Activated naive CD8-positive, alpha-beta T cell treated with anti-CD3 and anti-CD28 coated beads, Interleukin-2, amount 10 ng/mL, durations not matched to agents 7 days and 5 days (primary cell): ENCODE measurements around the gene IKZF5. TPM values are rescaled to one million over a fixed set of nuclear protein-coding genes. Genes with fewer than 3 reads are reported as not detected.

ENCODE experiments used
- ATAC-seq: fragments of 150-1000 bp; cut with Tn5 transposase; one replicate; pipeline ENCODE4 v1.10.0; 2021; ENCODE audit warnings: low read depth, moderate library complexity
- POLR2A ChIA-PET: fragments of 350-600 bp; sonication (Branson Sonifier 250); formaldehyde crosslinking; loops from one replicate; lab custom pipeline; 2021; ENCODE audit warnings: antibody characterized with exemption; lab: Charles Lee
- DNase-seq: peaks from one replicate; pipeline ENCODE4 v3.0.0; 2021
- H3K27ac Mint-ChIP-seq: one replicate; pipeline ENCODE4 v1.8.0; 2022; ENCODE audit warnings: mild to moderate bottlenecking, mixed read lengths
- H3K27me3 Mint-ChIP-seq: one replicate; pipeline ENCODE4 v1.8.0; 2022; ENCODE audit warnings: mild to moderate bottlenecking, moderate library complexity, mixed read lengths
- H3K36me3 Mint-ChIP-seq: one replicate; pipeline ENCODE4 v1.8.0; 2021; ENCODE audit warnings: mild to moderate bottlenecking, mixed read lengths
- H3K4me1 Mint-ChIP-seq: one replicate; pipeline ENCODE4 v1.8.0; 2021; ENCODE audit warnings: mixed read lengths
- H3K4me3 Mint-ChIP-seq: one replicate; pipeline ENCODE4 v1.8.0; 2022; ENCODE audit warnings: mild to moderate bottlenecking, moderate library complexity, mixed read lengths
- H3K9me3 Mint-ChIP-seq: one replicate; pipeline ENCODE4 v1.8.0; 2021; ENCODE audit warnings: mixed read lengths
- total RNA-seq, 2 experiments: library from RNA; stranded (reverse); gene quantifications; one replicate each; pipeline ENCODE4 v1.2.3, GENCODE V29; 2021

The IKZF5 gene
- total RNA-seq, 2 experiments from 2014 or later, result 18.5 to 20.9 TPM

GRCh38 chr10:123007558-123008354 is 839 bp downstream of the IKZF5 start:
- POLR2A ChIA-PET, result interaction anchor here (0.5 to 2.6 kb wide), 12 partner anchors 10 to 1403 kb away, joined by 3 to 22 read pairs (median 3); partner anchors contain the start of genes BUB3, C10orf88, PLEKHA1 and PSTK
- Mint-ChIP-seq H3K9me3 (no peaks in the 10 kb centered on the region), H3K36me3 (peaks cover 9% of the 10 kb centered on the region), H3K27ac (peak overlapping the region; percentile 99), H3K27me3 (no peaks in the 10 kb centered on the region), H3K4me1 (peaks cover 31% of the 10 kb centered on the region), H3K4me3 (peak overlapping the region; percentile 99)
- ATAC-seq (peak; percentile 60), DNase-seq (peak; percentile 38)

DNA sequence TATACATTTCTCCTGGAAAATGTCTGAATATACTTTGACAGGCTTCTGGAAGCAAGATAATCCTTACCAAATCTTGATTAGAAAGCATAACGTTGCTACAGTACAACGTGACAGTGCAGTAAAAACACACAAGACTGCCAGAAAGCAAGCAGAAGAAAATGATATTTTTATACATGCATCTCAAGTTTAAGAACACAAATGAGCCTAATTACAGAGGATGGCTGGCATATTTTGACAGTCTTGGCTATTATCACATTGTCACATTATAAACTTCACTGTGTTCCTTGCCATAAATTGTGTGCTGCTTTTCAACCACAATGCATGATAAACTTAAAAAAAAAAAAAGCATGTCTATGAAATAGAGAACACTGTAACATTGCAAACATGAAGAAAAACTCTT is 4.3 kb downstream of the IKZF5 start:
- H3K4me3 Mint-ChIP-seq, result no peak overlapping the region
- no peaks in the 10 kb centered on the region for H3K9me3 Mint-ChIP-seq
- no peak overlapping the region for H3K27ac Mint-ChIP-seq
- POLR2A ChIA-PET, result no interaction called here
- no peak for ATAC-seq
- peaks cover 24% of the 10 kb centered on the region for H3K4me1 Mint-ChIP-seq
- DNase-seq, result no peak
- H3K36me3 Mint-ChIP-seq, result peaks cover 9% of the 10 kb centered on the region
- no peaks in the 10 kb centered on the region for H3K27me3 Mint-ChIP-seq

GRCh38 chr10:123001370-123001769 is 7.2 kb downstream of the IKZF5 start:
- H3K27me3 Mint-ChIP-seq, result no peaks in the 10 kb centered on the region
- no peak overlapping the region for H3K27ac Mint-ChIP-seq
- DNase-seq, result no peak
- H3K36me3 Mint-ChIP-seq, result peaks cover 9% of the 10 kb centered on the region
- peaks cover 11% of the 10 kb centered on the region for H3K4me1 Mint-ChIP-seq
- ATAC-seq, result no peak
- no peaks in the 10 kb centered on the region for H3K9me3 Mint-ChIP-seq
- POLR2A ChIA-PET, result no interaction called here
- no peak overlapping the region for H3K4me3 Mint-ChIP-seq

DNA sequence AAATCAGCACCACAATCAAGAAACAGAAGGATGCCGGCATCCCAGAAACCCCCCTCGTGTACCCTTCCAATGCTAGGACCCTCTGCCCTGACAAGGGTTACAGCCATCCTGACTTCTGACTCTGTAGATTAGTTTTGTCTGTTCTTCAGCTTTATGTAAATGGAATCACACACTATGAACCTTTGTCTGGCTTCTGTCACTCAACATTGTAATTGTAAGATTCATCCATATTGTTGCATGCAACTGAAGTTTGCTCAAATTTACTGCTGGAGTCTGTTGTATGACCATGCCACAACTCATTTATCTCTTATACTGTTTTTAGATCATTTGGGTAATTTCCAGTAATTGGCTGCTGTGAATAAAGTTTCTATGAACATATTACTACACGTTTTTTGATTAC is 8.4 kb downstream of the IKZF5 start:
- no peaks in the 10 kb centered on the region for H3K27me3 Mint-ChIP-seq
- POLR2A ChIA-PET, result no interaction called here
- no peak for DNase-seq
- no peak overlapping the region for H3K27ac Mint-ChIP-seq
- H3K9me3 Mint-ChIP-seq, result no peaks in the 10 kb centered on the region
- no peak overlapping the region for H3K4me3 Mint-ChIP-seq
- no peak for ATAC-seq
- peaks cover 8% of the 10 kb centered on the region for H3K4me1 Mint-ChIP-seq
- peaks cover 10% of the 10 kb centered on the region for H3K36me3 Mint-ChIP-seq

DNA sequence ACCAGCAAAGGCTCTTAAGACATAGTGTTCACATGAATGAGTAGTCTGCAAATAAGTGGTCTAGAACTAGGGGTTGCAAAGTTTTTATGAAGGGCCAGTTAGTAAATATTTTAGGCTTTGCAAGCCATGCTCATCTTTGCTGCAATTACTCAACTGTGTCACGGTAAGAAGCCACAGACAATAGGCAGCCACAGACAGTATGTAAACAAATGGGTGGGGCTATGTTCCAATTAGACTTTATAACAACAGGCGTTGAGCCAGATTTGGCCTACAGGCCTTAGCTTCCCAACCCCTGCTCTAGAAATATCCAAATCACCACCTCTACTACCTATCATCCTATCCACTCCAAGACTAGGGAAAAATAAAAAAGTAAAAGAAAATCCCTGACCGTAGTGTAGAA is 9.2 kb downstream of the IKZF5 start:
- DNase-seq, result no peak
- ATAC-seq, result no peak
- Mint-ChIP-seq H3K4me3 (no peak overlapping the region), H3K4me1 (peaks cover 8% of the 10 kb centered on the region), H3K9me3 (no peaks in the 10 kb centered on the region), H3K27me3 (no peaks in the 10 kb centered on the region), H3K27ac (no peak overlapping the region), H3K36me3 (peaks cover 12% of the 10 kb centered on the region)
- POLR2A ChIA-PET, result no interaction called here

GRCh38 chr10:122998934-122999333 is 9.7 kb downstream of the IKZF5 start:
- POLR2A ChIA-PET, result no interaction called here
- Mint-ChIP-seq H3K4me3 (no peak overlapping the region), H3K27me3 (no peaks in the 10 kb centered on the region), H3K36me3 (peaks cover 16% of the 10 kb centered on the region), H3K27ac (no peak overlapping the region), H3K4me1 (peaks cover 8% of the 10 kb centered on the region), H3K9me3 (no peaks in the 10 kb centered on the region)
- ATAC-seq (no peak), DNase-seq (no peak)

DNA sequence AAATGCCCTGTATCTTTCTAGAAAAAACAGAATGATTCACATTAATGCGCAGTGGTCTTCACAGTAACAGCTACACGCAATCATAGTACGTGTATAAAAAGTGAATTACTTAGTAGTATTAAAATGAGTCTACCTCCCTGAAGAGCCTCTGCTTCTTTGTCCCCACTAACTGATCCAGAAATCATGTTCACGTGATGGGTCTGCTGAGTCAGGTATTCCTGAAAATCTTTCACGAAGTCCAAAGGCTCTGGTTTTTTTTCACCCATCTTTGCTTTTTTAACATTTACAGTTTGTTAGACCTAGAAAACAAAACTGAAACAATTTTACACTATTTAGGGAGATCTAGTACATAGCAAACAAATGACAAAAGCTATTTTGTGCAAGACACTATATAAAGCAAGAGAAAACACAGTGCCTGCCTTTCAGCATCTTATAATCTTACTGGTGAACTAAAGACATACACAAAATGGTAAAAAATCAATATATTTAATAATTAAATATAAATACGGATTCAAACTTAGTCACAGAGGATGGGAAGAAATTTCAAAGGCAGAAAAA is 10.2 kb downstream of the IKZF5 start:
- Mint-ChIP-seq H3K27me3 (no peaks in the 10 kb centered on the region), H3K9me3 (no peaks in the 10 kb centered on the region), H3K4me3 (no peak overlapping the region), H3K4me1 (peaks cover 4% of the 10 kb centered on the region), H3K36me3 (peaks cover 13% of the 10 kb centered on the region), H3K27ac (no peak overlapping the region)
- DNase-seq (no peak), ATAC-seq (no peak)
- POLR2A ChIA-PET, result interaction anchor here (1.7 kb wide), 1 partner anchor 10 kb away, joined by 4 read pairs; the partner anchor contains the start of genes ACADSB and IKZF5

DNA sequence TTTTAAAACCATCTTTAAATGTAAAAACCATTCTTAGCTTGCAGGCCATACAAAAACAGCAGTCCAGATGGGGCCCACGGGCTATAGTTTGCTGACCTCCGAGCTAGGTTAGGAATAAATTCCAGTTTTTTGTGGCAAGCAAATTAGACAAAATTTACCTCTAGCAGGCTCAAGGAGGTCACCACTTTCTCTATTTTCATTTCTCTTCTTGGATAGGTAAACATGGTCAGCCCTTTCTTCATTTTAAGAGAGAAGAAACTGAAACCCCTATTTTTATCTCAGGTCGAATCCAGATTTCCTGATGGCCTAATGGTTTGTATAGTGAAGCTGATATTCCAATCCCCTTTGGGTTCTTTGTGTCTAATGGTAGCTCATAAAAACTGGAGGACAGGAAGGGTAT is 10.7 kb downstream of the IKZF5 start:
- Mint-ChIP-seq H3K4me3 (no peak overlapping the region), H3K4me1 (peaks cover 4% of the 10 kb centered on the region), H3K27ac (no peak overlapping the region), H3K9me3 (no peaks in the 10 kb centered on the region), H3K27me3 (no peaks in the 10 kb centered on the region), H3K36me3 (peaks cover 14% of the 10 kb centered on the region)
- DNase-seq, result no peak
- POLR2A ChIA-PET, result interaction anchor here (1.7 kb wide), 1 partner anchor 11 kb away, joined by 4 read pairs; the partner anchor contains the start of genes ACADSB and IKZF5
- ATAC-seq, result no peak

DNA sequence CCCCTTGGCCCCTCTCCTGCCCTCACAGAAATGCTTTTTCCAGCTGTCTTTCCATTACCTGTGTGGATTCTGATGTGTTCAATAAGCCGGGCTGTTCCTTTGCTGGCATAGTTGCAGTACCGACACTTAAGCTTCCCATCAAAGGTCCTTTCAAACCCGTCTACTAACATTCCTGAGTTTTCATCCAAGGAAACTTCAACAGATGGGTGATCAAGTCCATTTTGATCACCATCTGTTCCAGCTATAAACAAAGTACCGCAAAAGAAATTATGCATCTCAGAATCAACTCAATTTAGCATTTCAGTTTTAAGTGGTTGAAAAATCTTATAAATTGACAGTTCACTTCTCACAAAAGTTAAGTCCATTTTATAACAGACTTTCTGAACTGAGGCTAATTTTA is 12.7 kb downstream of the IKZF5 start:
- Mint-ChIP-seq H3K4me1 (peaks cover 2% of the 10 kb centered on the region), H3K36me3 (peaks cover 9% of the 10 kb centered on the region), H3K4me3 (no peak overlapping the region), H3K27ac (no peak overlapping the region), H3K27me3 (no peaks in the 10 kb centered on the region), H3K9me3 (no peaks in the 10 kb centered on the region)
- ATAC-seq (no peak), DNase-seq (no peak)
- POLR2A ChIA-PET, result interaction anchor here (0.7 kb wide), 1 partner anchor 17 kb away, joined by 4 read pairs; no protein-coding TSS in a partner anchor

GRCh38 chr10:122993797-122994336 is 14.7 kb downstream of the IKZF5 start:
- Mint-ChIP-seq H3K27me3 (no peaks in the 10 kb centered on the region), H3K4me1 (no peaks in the 10 kb centered on the region), H3K9me3 (no peaks in the 10 kb centered on the region), H3K4me3 (no peak overlapping the region), H3K36me3 (peaks cover 11% of the 10 kb centered on the region), H3K27ac (no peak overlapping the region)
- ATAC-seq (no peak), DNase-seq (no peak)
- POLR2A ChIA-PET, result no interaction called here

- Mint-ChIP-seq H3K36me3 (peaks cover 12% of the 10 kb centered on the region), H3K4me1 (no peaks in the 10 kb centered on the region), H3K9me3 (no peaks in the 10 kb centered on the region), H3K4me3 (no peak overlapping the region), H3K27me3 (no peaks in the 10 kb centered on the region), H3K27ac (no peak overlapping the region)
- POLR2A ChIA-PET, result no interaction called here
- no peak for ATAC-seq
- no peak for DNase-seq
These were observed 16.5 kb downstream of the IKZF5 start for GRCh38 chr10:122992031-122992585.

GRCh38 chr10:122990278-122990677 is 18.3 kb downstream of the IKZF5 start:
- H3K27ac Mint-ChIP-seq, result no peak overlapping the region
- H3K4me3 Mint-ChIP-seq, result no peak overlapping the region
- no peaks in the 10 kb centered on the region for H3K27me3 Mint-ChIP-seq
- H3K9me3 Mint-ChIP-seq, result no peaks in the 10 kb centered on the region
- no peak for ATAC-seq
- no peaks in the 10 kb centered on the region for H3K4me1 Mint-ChIP-seq
- peaks cover 12% of the 10 kb centered on the region for H3K36me3 Mint-ChIP-seq
- DNase-seq, result no peak
- POLR2A ChIA-PET, result no interaction called here

GRCh38 chr10:122988501-122988900 is 20.1 kb downstream of the IKZF5 start:
- Mint-ChIP-seq H3K4me3 (no peak overlapping the region), H3K9me3 (no peaks in the 10 kb centered on the region), H3K27me3 (no peaks in the 10 kb centered on the region), H3K4me1 (no peaks in the 10 kb centered on the region), H3K27ac (no peak overlapping the region), H3K36me3 (peaks cover 5% of the 10 kb centered on the region)
- ATAC-seq (no peak), DNase-seq (no peak)
- POLR2A ChIA-PET, result no interaction called here
